ENCODE results near the gene SLC22A16. TPM values are rescaled to one million over a fixed set of nuclear protein-coding genes. Genes with fewer than 3 reads are reported as not detected.

The SLC22A16 gene
- total RNA-seq, 1 donor from 2014 or later, result not detected

DNA sequence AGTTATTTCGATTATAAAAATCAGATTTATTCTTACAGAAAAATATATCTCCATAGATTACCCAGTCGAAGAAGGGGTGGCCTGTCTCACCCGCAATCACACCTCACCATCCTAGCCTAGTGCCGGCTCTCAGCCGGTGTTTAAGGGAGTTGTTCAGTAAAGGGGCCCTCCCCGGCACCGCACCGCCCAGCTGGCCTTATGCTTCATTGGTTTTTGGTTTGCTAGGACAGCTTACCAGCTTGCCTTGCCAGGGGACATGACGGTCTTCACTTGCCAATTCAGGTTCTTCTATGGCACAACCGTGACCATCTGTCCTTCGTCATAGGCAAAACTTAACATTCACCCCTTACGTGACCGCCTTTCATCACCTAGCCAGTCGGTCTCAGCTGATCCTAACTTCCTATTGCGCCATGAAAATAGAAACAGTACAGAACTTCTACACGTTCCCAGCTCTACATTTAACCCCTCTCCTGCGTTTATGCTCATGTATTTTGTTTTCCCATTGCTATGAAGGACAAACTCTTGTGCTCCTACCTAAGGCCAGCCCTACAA lies 44.7 kb upstream of the SLC22A16 start:
- no peaks in the 10 kb centered on the region for H3K27me3 ChIP-seq
- DNase-seq (ENCODE audit: low spot score in 2 of 2), result no peak
- no peaks in the 10 kb centered on the region for H3K9me3 ChIP-seq
- no peak overlapping the region for H3K4me3 ChIP-seq
- H3K4me1 ChIP-seq, result no peaks in the 10 kb centered on the region
- H3K36me3 ChIP-seq, result no peaks in the 10 kb centered on the region
- H3K27ac ChIP-seq, result no peak overlapping the region
- intact Hi-C loops (cut with DNase I), result loop anchor here (10.0 kb wide), 1 partner anchor 164 kb away; no protein-coding TSS in a partner anchor
- TF ChIP-seq CTCF (IDR thresholded peaks at IDR 0.05), result no peak

GRCh38 chr6:110520209-110520965 lies 44.0 kb upstream of the SLC22A16 start:
- H3K36me3 ChIP-seq, result no peaks in the 10 kb centered on the region
- DNase-seq (ENCODE audit: low spot score in 2 of 2), result no peak
- TF ChIP-seq CTCF (IDR thresholded peaks at IDR 0.05), result no peak
- H3K27ac ChIP-seq, result no peak overlapping the region
- H3K27me3 ChIP-seq, result no peaks in the 10 kb centered on the region
- intact Hi-C loops (cut with DNase I), result loop anchor here (10.0 kb wide), 1 partner anchor 164 kb away; no protein-coding TSS in a partner anchor
- H3K9me3 ChIP-seq, result no peaks in the 10 kb centered on the region
- H3K4me3 ChIP-seq, result no peak overlapping the region
- H3K4me1 ChIP-seq, result no peaks in the 10 kb centered on the region

GRCh38 chr6:110517601-110518281 lies 41.3 kb upstream of the SLC22A16 start:
- no peaks in the 10 kb centered on the region for H3K36me3 ChIP-seq
- no peak for TF ChIP-seq CTCF (IDR thresholded peaks at IDR 0.05)
- no peak for DNase-seq (ENCODE audit: low spot score in 2 of 2)
- no peaks in the 10 kb centered on the region for H3K27me3 ChIP-seq
- no peak overlapping the region for H3K4me3 ChIP-seq
- no peaks in the 10 kb centered on the region for H3K4me1 ChIP-seq
- H3K9me3 ChIP-seq, result no peaks in the 10 kb centered on the region
- intact Hi-C loops (cut with DNase I), result no loop called here
- no peak overlapping the region for H3K27ac ChIP-seq

DNA sequence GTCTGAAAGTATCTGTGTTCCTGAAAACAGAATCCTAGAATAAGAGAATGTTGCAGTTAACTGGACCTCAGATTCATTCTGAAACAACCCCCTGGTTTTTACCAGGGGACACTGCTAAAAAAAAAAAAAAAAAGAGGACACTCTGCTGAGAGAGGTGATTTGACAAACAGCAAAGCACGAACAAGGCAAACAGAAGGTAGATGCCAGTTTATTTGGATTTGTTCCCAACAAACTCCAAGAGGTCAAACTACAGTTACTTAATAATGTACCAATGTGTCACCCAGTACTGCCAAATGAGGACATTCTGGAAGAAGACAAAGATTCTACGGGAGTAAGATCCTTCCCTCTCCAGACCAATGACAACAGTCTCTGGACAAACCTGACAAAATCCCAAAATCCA lies 40.6 kb upstream of the SLC22A16 start:
- TF ChIP-seq CTCF (IDR thresholded peaks at IDR 0.05), result no peak
- no peak for DNase-seq (ENCODE audit: low spot score in 2 of 2)
- intact Hi-C loops (cut with DNase I), result no loop called here
- Histone ChIP-seq H3K9me3 (no peaks in the 10 kb centered on the region), H3K36me3 (no peaks in the 10 kb centered on the region), H3K27ac (no peak overlapping the region), H3K4me1 (no peaks in the 10 kb centered on the region), H3K4me3 (no peak overlapping the region), H3K27me3 (no peaks in the 10 kb centered on the region)

- no peaks in the 10 kb centered on the region for H3K4me1 ChIP-seq
- intact Hi-C loops (cut with DNase I), result no loop called here
- no peaks in the 10 kb centered on the region for H3K27me3 ChIP-seq
- no peak for TF ChIP-seq CTCF (IDR thresholded peaks at IDR 0.05)
- no peaks in the 10 kb centered on the region for H3K9me3 ChIP-seq
- no peak overlapping the region for H3K4me3 ChIP-seq
- H3K36me3 ChIP-seq, result no peaks in the 10 kb centered on the region
- DNase-seq (ENCODE audit: low spot score in 2 of 2), result no peak
- no peak overlapping the region for H3K27ac ChIP-seq
Measured at GRCh38 chr6:110514818-110515217, 38.4 kb upstream of the SLC22A16 start.
